GM12891 (cell line): ENCODE results near the gene CLDN24.

ENCODE experiments used
- POLR2A ChIP-seq: IDR thresholded peaks from 2 replicates; pipeline ENCODE4 v1.6.1; 2011; ENCODE audit warnings: low read depth, low read length, control low read depth
- POLR2AphosphoS5 ChIP-seq: IDR thresholded peaks from 2 replicates; pipeline ENCODE4 v1.6.1; 2011; ENCODE audit warnings: low read depth, low read length, control low read depth
- POU2F2 ChIP-seq: IDR thresholded peaks from 2 replicates; pipeline ENCODE4 v1.6.1; 2011; ENCODE audit warnings: low read depth, mild to moderate bottlenecking, control low read depth, low read length, moderate library complexity
- SPI1 ChIP-seq: IDR thresholded peaks from 2 replicates; pipeline ENCODE4 v1.6.1; 2011; ENCODE audit warnings: low read depth, low read length, control low read depth
- TAF1 ChIP-seq: IDR thresholded peaks from 2 replicates; pipeline ENCODE4 v1.6.1; 2011; ENCODE audit warnings: low read depth, low read length, control low read depth

DNA sequence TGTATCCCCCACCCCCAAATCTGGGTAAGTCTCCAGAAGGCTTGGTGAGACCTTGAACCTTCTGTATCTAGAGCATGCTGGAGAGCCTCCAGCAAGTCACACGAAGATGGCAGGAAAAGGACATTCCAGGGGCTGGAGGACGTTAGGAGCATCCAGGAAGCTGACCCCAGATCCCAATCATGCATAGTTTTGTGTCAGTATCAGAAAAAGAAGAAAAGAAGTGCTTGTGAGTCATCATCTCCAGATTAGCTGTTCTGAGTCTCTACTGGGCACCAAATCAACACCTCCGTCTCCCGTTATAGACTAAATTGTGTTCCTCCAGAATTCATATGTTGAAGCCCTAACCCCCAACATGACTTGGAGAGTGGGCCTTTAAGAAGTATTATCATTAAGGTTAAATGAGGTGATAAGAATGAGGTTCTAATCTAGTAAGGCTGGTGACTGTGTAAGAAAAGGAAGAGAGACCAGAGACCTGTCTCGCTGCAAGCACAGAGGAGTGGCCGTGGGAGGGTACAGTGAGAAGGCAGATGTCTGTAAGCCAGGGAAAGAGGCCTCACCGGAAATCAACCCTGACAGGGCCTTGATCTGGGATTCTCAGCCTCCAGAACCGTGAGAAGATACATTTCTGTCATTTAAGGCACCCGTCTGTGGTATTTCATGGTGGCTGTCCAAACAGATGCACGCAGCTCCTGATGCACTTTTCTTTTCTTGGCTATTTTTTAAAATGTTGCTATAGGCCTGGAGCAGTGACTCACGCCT is 38.1 kb upstream of the CLDN24 start:
- TF ChIP-seq POU2F2 (no peak), POLR2A (no peak), SPI1 (no peak), POLR2AphosphoS5 (no peak), TAF1 (no peak)
